Cerebellar nuclear complex (tissue), 1 donor: ENCODE results near the gene MPO.

Experiments used
- DNase-seq, 2 experiments: peaks; one replicate each; lab custom pipeline; 2025; lab: John Stamatoyannopoulos, UW

MPO gene

DNA sequence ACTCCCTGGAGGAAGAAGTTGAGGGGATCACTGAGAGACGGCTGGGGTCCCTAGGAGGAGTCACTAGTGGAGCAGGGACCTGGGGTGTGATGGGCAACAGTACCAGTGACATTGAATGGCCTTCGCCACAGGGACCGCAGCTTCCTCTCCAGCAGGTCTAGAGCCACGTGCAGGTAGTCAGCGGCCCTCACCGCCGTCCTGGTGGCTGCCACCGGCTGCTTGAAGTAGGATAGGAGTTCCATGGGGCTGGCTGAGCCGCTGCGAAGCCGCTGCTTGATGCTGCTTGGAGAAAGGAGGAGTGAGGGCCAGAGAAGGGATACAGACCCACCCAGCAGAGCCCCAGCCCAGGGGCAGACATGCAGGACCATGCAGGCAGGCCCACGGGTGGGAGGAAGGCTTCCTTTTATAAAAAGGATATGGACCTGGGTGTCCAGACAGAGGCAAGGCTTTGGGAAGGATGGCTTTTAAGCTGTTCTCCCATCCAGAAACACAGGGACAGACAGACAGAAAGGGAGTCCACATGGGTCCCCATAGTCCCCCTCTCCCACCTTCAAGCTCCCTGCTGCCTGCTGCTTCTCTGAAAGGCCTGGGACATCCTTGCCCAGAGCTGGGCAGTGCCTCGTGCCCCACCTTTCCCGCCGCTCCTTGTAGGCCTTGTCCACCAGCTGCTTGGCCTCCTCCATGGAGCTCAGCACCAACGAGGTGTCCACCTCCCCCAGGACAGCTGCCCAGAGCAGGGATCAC, 827 bp downstream of the MPO start:
- DNase-seq, result no peak

- no peak for DNase-seq
Observed at GRCh38 chr17:58279016-58279711, 1.6 kb downstream of the MPO start.

DNA sequence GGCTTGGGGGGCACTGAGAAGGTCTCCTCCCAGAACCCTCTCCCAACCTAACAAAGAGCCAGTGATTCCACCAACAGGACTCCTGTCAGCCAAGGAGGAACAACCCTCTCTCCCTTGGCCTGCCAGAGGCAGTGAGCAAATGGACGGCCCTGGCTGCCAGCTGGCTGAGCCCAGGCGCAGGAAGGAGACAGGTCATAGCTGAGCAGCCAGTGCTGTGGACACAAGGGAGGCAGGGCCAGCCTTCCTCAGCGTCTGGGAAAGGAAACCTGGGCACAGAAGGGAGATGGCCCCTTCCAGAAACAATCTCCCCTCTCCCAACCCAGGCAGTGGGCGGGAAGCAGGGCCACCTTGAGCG, 2.1 kb downstream of the MPO start:
- DNase-seq, result peak in 1 of 2 experiments; percentile 1

DNA sequence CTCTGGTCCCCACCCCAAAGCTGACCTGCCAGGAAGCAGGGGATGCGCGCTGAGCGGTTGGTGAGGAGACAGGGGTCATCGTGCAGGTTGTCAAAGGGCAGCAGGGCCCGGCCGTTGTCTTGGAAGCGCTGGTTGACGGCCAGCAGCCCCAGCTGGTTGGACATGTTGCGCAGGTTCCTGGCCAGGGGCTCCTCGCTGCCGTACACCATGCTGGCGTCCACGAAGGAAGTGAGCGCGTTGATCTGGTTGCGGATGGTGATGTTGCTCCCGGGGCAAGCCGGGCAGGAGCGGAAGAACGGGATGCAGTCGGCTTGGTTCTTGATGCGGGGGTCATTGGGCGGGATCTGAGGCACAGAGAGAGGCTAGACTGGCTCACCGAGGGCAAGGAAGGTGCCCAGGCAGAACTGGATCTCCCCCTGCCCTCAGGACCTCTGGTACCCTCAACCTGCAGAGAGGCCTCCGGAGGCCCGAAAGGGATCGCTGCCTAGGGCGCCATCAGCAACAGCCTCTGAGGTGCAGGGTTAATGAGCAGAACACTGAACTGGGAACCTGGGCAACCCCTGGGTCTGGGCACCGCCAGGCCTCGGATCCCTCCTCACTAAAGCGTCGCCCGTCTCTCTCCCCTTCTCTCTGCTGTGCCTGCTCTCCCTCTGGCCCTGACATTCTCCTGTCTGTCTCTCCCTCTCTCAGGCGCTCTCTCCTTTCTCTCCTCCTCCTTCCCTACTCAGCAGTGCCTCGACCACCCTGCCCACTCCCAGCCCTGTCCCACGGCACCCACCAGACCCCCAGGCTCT, 2.7 kb downstream of the MPO start:
- no peak for DNase-seq

- no peak for DNase-seq
Observed at GRCh38 chr17:58277107-58277801, 3.5 kb downstream of the MPO start.

DNA sequence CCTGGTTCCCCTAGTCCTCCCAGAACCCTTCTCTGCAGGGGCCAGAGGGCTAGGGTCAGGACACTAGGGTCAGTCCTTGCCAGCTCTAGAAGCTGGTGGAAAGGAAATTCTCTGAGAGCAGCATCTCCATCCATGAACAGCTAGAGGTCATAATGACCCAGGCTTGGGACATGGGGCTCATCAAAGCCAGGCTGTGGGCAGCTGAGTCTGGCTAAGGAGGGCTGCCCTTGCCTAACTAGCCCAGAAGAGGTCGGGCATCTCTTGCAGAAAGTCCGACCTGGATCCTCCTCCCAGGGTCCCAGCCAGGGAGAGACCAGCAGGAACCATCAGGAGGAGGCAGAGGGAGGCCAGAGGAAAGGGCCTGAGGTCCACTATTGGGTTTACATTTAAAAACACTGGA, 4.3 kb downstream of the MPO start:
- DNase-seq, result no peak

GRCh38 chr17:58275417-58275816, 5.3 kb downstream of the MPO start:
- DNase-seq, result no peak

DNA sequence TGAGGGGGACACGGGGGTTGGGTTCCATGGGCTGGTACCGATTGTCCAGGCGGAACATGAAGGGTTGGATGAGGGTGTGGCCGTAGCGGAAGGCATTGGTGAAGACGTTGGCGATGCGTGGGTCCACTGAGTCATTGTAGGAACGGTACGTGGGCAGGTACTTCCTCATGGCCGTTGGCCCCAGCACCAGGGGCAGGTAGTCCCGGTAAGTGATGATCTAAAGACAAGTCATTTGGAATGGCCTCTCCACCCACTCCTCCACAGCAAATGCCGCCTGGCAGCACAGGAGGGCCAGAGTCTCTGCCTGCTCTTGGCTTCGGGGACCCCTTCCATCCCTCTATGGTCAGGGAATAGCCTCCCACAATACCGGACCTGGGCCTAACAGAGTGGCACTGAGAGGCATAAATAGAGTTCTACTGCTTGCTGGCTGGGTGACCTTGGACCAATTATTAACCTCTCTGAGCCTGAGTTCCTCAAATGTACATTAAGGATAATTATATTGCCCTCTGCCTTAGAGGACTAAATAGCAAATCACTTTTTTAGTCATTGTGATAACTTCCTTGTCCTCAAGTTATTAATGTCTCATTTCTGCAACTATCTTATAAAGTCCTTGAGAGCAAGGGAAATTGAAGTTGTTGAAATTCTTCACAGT, 7.2 kb downstream of the MPO start:
- no peak for DNase-seq

GRCh38 chr17:58272367-58273280, 8.1 kb downstream of the MPO start:
- DNase-seq, result no peak

GRCh38 chr17:58271216-58271931, 9.4 kb downstream of the MPO start:
- no peak for DNase-seq

GRCh38 chr17:58270476-58271215, 10.1 kb downstream of the MPO start:
- no peak for DNase-seq

DNA sequence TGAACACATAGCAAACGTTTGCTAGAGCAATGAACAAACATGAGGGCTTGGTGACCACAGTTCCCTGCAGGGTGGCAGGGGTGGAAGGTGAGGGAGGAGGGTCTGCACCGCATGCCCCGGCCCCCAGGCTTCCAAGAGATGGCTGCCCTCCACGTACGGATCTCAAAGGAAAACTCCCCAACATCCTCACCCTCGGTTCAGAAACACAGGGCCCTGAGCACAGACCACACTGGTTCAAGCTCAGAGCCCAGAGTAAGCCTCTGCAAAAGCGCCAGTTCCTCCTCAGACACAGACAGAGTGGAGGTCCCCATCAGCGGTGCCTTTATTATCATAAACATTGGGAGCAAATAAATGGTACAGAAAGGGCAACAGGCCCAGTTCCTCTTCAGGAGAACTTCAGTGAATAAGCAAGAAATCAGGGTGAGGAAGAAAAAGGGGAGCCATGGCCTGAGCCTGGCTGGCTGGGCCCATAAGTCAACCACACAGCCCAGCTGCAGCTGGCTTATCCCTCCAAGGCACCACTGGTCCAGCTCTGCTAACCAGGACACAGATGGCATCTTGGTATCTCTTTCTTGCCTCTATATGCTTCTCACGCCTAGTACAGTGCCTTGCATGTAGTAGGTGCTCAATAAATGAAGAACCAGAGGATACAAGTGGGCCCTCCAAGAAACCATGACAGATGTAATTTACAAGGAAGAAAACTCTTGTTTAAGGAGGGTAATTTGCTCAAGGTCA, 11.0 kb downstream of the MPO start:
- DNase-seq, result no peak

- no peak for DNase-seq
Observed at GRCh38 chr17:58268774-58269556, 11.8 kb downstream of the MPO start.

GRCh38 chr17:58268326-58268725, 12.4 kb downstream of the MPO start:
- no peak for DNase-seq

- DNase-seq, result no peak
Observed at GRCh38 chr17:58267347-58268324, 13.1 kb downstream of the MPO start.
